ENCODE measurements around the gene MKI67.

GRCh38 chr10:128087884-128088709 lies 38.1 kb downstream of the MKI67 start:
- TF ChIP-seq POLR2A (IDR thresholded peaks at IDR 0.05): no peak
- no peak for TF ChIP-seq CTCF (IDR thresholded peaks at IDR 0.05)
